ENCODE results near the gene ETS1. TPM values are rescaled to one million over a fixed set of nuclear protein-coding genes. Genes with fewer than 3 reads are reported as not detected.

The ETS1 gene, protein sequence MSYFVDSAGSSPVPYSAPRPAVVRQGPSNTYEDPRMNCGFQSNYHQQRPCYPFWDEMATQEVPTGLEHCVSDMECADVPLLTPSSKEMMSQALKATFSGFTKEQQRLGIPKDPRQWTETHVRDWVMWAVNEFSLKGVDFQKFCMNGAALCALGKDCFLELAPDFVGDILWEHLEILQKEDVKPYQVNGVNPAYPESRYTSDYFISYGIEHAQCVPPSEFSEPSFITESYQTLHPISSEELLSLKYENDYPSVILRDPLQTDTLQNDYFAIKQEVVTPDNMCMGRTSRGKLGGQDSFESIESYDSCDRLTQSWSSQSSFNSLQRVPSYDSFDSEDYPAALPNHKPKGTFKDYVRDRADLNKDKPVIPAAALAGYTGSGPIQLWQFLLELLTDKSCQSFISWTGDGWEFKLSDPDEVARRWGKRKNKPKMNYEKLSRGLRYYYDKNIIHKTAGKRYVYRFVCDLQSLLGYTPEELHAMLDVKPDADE
- total RNA-seq (ENCODE audit: low replicate concordance), result 35.5 and 35.7 TPM in 2 replicates

DNA sequence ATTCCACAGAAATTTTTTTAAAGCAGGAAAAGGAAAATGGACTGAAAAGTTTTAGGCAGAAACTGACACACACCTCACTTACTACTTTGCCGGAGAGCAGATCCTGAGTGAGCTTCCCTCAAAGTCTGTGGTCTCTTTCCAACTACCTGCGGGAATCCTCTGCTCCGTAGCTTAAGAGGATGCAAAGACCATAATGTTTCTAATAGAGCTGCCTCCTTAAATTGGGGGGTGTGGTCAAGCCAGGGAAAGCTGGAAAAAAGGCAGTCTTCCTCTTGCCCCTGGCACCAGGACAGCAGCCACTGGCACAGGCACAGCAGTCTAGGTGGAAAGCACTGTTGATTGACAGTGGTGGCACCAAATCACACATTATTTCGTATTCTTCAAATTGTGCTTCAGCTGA, at the start of gene ETS1:
TSS of gene ETS1 (minus strand) at position 144 of the 400 bp plus-strand sequence. CDS start 14,428 bp downstream, outside the sequence.
- peak within 1 kb of the TSS; percentile 1 for H3K4me3 ChIP-seq (ENCODE audit: low read depth, low read length)
- DNase-seq (ENCODE audit: low read depth), result no peak

DNA sequence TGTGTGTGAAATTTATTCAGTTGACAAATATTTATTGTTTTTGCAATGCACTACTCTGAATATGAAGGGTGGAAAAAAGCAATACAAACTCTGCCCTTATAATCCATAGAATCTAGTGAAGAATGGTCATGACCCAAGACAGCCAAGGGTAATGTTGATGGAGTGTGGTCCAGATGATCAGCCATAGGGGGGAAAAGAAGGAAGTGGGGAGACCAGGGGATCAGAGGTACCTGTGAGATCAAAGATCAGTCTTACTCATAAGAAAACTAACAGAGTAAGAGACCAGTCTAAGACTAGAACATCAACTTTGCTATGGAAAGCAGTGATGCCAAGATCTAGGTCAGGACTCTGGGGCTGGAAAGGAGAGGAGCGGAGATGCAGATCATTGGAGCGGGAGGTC, 47.0 kb upstream of the ETS1 start:
- no peak overlapping the region for H3K4me3 ChIP-seq (ENCODE audit: low read depth, low read length)
- DNase-seq (ENCODE audit: low read depth), result no peak
- TF ChIP-seq, protein P1, sequence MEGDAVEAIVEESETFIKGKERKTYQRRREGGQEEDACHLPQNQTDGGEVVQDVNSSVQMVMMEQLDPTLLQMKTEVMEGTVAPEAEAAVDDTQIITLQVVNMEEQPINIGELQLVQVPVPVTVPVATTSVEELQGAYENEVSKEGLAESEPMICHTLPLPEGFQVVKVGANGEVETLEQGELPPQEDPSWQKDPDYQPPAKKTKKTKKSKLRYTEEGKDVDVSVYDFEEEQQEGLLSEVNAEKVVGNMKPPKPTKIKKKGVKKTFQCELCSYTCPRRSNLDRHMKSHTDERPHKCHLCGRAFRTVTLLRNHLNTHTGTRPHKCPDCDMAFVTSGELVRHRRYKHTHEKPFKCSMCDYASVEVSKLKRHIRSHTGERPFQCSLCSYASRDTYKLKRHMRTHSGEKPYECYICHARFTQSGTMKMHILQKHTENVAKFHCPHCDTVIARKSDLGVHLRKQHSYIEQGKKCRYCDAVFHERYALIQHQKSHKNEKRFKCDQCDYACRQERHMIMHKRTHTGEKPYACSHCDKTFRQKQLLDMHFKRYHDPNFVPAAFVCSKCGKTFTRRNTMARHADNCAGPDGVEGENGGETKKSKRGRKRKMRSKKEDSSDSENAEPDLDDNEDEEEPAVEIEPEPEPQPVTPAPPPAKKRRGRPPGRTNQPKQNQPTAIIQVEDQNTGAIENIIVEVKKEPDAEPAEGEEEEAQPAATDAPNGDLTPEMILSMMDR (IDR thresholded peaks at IDR 0.05; ENCODE audit: insufficient read depth, low read length), result no peak

More for the DNA sequence above, at the start of gene ETS1:
- TF ChIP-seq, protein P1 (IDR thresholded peaks at IDR 0.05; ENCODE audit: insufficient read depth, low read length), result no peak

DNA sequence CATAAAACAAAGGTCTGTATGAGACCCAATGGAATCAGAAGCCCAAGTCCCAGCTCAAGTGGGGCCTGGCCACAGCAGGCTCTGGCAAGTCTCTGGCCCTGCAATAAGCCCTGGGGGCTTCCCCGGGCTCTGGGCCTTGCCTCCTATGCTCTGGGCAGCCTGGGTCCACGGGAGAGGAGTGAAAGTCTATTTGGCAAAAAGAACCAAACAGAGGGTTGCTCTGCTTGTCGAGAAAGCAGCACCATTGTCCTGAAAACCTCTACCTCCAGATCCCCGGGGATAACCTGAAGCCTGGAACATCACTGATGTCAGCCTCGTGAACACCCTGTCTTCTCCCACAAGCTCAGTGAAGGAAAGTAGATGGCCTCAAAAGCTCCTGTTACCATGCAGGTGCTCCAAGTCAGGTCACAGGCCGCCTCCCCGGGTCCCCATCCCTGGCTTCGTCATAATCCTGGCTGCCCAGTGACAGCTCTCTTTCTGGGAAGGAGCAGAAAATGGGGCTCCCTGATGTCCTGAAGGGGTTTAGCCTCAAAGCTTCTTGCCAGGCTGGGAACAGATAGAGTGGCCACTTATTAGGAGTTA, 46.1 kb upstream of the ETS1 start:
- H3K4me3 ChIP-seq (ENCODE audit: low read depth, low read length), result no peak overlapping the region
- DNase-seq (ENCODE audit: low read depth), result no peak
- TF ChIP-seq, protein P1 (IDR thresholded peaks at IDR 0.05; ENCODE audit: insufficient read depth, low read length), result no peak

DNA sequence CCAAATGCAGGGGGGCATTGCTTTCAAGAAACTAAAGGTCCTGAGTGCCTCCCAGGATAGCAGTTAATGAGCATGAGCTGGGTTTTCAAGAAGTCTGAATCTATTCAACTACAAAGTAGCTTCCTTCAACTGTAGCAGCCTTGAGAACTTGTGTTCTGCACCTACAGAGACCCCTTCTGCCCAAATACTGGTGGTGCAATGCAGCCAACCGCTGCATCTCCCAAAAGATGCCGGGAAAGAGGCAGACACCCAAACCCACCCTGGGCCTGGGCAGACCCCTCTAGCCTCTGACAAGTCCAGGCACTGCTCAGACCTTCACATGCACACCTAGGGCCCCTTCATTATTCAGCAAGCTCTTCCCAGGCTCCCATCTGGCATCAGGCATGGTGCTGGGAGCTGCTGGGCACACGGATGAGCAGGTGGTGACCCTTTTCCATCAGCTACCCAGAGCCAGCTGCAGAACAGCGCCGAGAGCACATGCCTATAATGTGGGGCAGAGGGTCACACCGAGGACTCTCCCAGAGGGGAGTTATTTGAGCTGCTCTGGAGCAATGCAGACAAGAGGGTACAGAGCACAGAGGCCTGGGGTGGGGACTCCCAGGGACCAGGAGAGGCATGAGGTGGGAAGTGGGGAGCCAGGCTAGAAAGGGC, 44.9 kb upstream of the ETS1 start:
- peak; percentile 75 for DNase-seq (ENCODE audit: low read depth)
- TF ChIP-seq, protein P1 (IDR thresholded peaks at IDR 0.05; ENCODE audit: insufficient read depth, low read length), result peak; percentile 90
- no peak overlapping the region for H3K4me3 ChIP-seq (ENCODE audit: low read depth, low read length)

DNA sequence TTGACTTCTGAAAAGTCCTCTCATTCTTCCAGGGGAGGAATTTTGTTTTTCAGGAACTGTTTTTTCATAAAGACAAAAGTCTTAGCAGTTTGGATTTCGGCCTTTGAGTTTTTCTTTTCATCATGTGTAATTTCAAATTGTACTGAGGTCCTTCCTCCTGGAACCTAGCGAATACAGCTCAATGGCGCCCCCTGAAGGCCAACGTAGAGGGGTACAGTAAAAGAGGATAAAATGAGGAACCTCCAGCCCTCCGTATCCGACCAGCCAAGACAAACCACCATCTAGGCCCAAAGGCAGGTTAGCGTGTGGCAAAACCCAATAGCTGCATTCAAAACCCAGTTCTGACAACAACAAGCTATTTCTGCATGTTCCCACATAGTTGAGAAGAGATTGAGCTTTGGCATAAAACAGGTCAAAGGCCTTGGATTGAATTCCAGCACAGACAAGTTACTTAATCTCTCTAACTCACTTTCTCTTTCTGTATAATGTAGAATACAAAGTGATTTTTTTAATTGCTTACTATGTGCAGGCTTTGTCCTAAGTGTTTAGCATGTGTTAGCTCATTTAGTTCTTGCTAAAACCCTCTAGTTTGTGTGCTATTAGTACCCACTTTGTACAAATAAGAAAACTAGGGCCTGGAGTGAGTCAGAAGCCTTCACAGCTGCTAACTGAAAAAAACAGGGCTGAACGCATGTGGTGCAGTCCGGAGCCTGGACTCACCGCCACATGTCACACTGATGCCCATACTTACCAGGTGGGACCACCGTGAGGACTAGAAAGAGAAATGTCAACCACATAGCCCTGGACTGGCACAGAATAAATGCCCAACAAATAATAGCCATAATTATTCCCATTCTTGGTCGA, 43.2 kb upstream of the ETS1 start:
- H3K4me3 ChIP-seq (ENCODE audit: low read depth, low read length), result no peak overlapping the region
- DNase-seq (ENCODE audit: low read depth), result peak; percentile 91
- TF ChIP-seq, protein P1 (IDR thresholded peaks at IDR 0.05; ENCODE audit: insufficient read depth, low read length), result peak; percentile 82

DNA sequence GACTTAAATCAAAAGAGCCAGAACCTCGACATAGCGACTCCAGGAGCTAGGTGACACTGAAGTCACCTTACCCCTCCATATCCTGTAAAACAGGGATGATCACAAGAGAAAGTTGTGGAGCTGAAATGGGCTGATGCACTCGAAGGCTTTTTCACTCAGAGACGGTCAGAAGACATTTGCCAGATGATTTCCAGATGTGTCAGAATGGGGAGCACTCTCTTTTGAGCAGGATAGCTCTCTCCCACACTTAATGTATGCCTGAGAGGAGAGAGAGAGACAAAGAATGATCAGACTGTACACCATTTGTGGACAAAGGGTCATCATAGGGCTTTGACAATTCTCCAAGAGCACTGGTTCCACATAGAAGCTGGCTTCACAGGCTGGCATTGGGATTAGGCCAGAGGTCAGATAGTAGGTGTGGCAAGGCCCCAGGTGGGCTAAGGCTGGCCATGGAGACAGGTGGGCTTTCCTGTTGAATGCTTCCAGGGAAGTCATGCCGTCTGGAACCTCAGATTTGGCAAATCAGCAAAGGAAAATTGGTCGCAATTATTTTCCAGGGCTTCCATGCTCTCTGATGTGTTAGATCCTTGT, 42.3 kb upstream of the ETS1 start:
- DNase-seq (ENCODE audit: low read depth), result no peak
- TF ChIP-seq, protein P1 (IDR thresholded peaks at IDR 0.05; ENCODE audit: insufficient read depth, low read length), result no peak

More for the DNA sequence above, 42.3 kb upstream of the ETS1 start:
- H3K4me3 ChIP-seq (ENCODE audit: low read depth, low read length), result no peak overlapping the region

Measured in fibroblast of the aortic adventitia (primary cell).